ENCODE measurements around the gene ARIH1. TPM values are rescaled to one million over a fixed set of nuclear protein-coding genes. Genes with fewer than 3 reads are reported as not detected.

The ARIH1 gene
- total and polyA plus RNA-seq, 10 of the 15 experiments (the other 5 are each of a cell fraction or from before 2014, with no cell fraction given), result 14.7 to 99.5 (median 26.5) TPM

GRCh38 chr15:72591361-72591760 is 117.2 kb downstream of the ARIH1 start:
- Histone ChIP-seq H3K79me2 (ENCODE audit: control insufficient read depth, insufficient read depth, low read length) (no peaks in the 10 kb centered on the region), H3K9me3 (replicated peaks; ENCODE audit: control insufficient read depth, insufficient read depth, low read length) (no peaks in the 10 kb centered on the region), H3K27ac (ENCODE audit: control insufficient read depth, insufficient read depth) (no peak overlapping the region), H3K27me3 (replicated peaks in 1 of 2; ENCODE audit: control insufficient read depth in 2 of 2, insufficient read depth in 2 of 2, low read length in 1 of 2) (no peaks in the 10 kb centered on the region), H3K9ac (ENCODE audit: control insufficient read depth, insufficient read depth, low read length) (no peak overlapping the region), H3K36me3 (ENCODE audit: control insufficient read depth in 2 of 2, insufficient read depth in 2 of 2, low read length in 1 of 2) (no peaks in the 10 kb centered on the region), H4K20me1 (ENCODE audit: control insufficient read depth, insufficient read depth) (no peaks in the 10 kb centered on the region), H3K4me1 (ENCODE audit: control insufficient read depth, insufficient read depth, low read length) (no peaks in the 10 kb centered on the region), H3K4me3 (no peak overlapping the region), H2AFZ (ENCODE audit: control insufficient read depth, low read depth, low read length) (no peak overlapping the region), H3K4me2 (ENCODE audit: control insufficient read depth, insufficient read depth) (no peak overlapping the region)
- ATAC-seq (no peak), DNase-seq (ENCODE audit: low read depth, low spot score) (no peak), FAIRE-seq (no peak)
- POLR2A ChIA-PET, result interaction anchor here (0.7 kb wide), 1 partner anchor 657 kb away, joined by 4 read pairs; no protein-coding TSS in a partner anchor
- SMC1A ChIA-PET (ENCODE audit: uncharacterized antibody, unreplicated experiment), result no interaction called here
- RAD21 ChIA-PET (ENCODE audit: unreplicated experiment), result no interaction called here
- TF ChIP-seq DPF2 (IDR thresholded peaks at IDR 0.05) (no peak), NKRF (conservative IDR thresholded peaks at IDR 0.05) (no peak), BHLHE40 (IDR thresholded peaks at IDR 0.05; ENCODE audit: borderline replicate concordance in 1 of 2, low read depth in 2 of 2, low read length in 1 of 2) (no peak), STAT3 (IDR thresholded peaks at IDR 0.05; ENCODE audit: low read depth, low read length) (no peak), ZSCAN29 (IDR thresholded peaks at IDR 0.05) (no peak), PML (IDR thresholded peaks at IDR 0.05; ENCODE audit: low read length) (no peak), CEBPZ (IDR thresholded peaks at IDR 0.05; ENCODE audit: low read depth, low read length) (no peak), USF2 (IDR thresholded peaks at IDR 0.05; ENCODE audit: borderline replicate concordance, low read depth, low read length) (no peak), JUNB (IDR thresholded peaks at IDR 0.05) (no peak), ZBED1 (IDR thresholded peaks at IDR 0.05; ENCODE audit: borderline replicate concordance) (no peak), NR2F1 (conservative IDR thresholded peaks at IDR 0.05) (no peak), TCF7 (IDR thresholded peaks at IDR 0.05; ENCODE audit: borderline replicate concordance) (no peak), ASH2L (IDR thresholded peaks at IDR 0.05; ENCODE audit: borderline replicate concordance, low read depth) (no peak), NFYA (IDR thresholded peaks at IDR 0.05; ENCODE audit: borderline replicate concordance, low read depth, low read length) (no peak), IRF4 (IDR thresholded peaks at IDR 0.05; ENCODE audit: low read depth, low read length) (no peak)
- in situ Hi-C loops (cut with MboI) (no loop called here), intact Hi-C loops (cut with micrococcal nuclease; ENCODE audit: unreplicated experiment) (no loop called here)
- BruUV-seq (replicated peaks), result no TSS peak
- WGBS (ENCODE audit: insufficient coverage, insufficient replicate concordance, low lambda C conversion rate, missing lambda C conversion rate), result 46% methylated on average over 1 of the region's 1 CpG
- CTCF ChIA-PET, result interaction anchor here (1.0 to 1.2 kb wide), 2 partner anchors 8 to 10 kb away, joined by 5 to 7 read pairs; no protein-coding TSS in a partner anchor

Measured in GM12878 (cell line).